Tibial artery (tissue), 4 donors: ENCODE data around the gene COPA.

ENCODE experiments used
- DNase-seq, 2 donors: peaks; one replicate each; pipeline ENCODE4 v3.0.0-alpha.2; 2019
- H3K27ac ChIP-seq, 2 donors: fragments of 200-600 bp; sonication (generic) in 1 of 2; 1 replicate in 1 of 2; 2 replicates in 1 of 2; pipeline ENCODE4 v1.5.1; 2018 to 2019; ENCODE audit warnings: mild to moderate bottlenecking in 1 of 2
- H3K27me3 ChIP-seq, 2 donors: fragments of 200-600 bp; sonication (generic) in 1 of 2; one replicate each; pipeline versions ENCODE4 v1.5.1 to v1.6.0; 2016 to 2019
- H3K36me3 ChIP-seq, 3 donors: fragments of 200-600 bp; sonication (generic) in 2 of 3; one replicate each; pipeline ENCODE4 v1.5.1; 2016 to 2019; ENCODE audit warnings: mild to moderate bottlenecking in 2 of 3
- H3K4me1 ChIP-seq, 4 donors: fragments of 200-600 bp; sonication (generic) in 2 of 4; 1 replicate in 3 of 4; 2 replicates in 1 of 4; pipeline ENCODE4 v1.5.1; 2016 to 2019
- H3K4me3 ChIP-seq, 2 donors: fragments of 200-600 bp; sonication (generic) in 1 of 2; 1 replicate in 1 of 2; 2 replicates in 1 of 2; pipeline ENCODE4 v1.5.1; 2018 to 2019; ENCODE audit warnings: mild to moderate bottlenecking in 2 of 2
- H3K9me3 ChIP-seq, 3 donors: fragments of 200-600 bp; sonication (generic) in 1 of 3; one replicate each; pipeline ENCODE4 v1.5.1; 2016 to 2019
- intact Hi-C: fragments of 100-400 bp; cut with DNase I; formaldehyde crosslinking; loops from one replicate; pipeline ENCODE4 v1.15.0; 2023; ENCODE audit warnings: low total_unique reads
- TF ChIP-seq, protein P1 (sequence below), 2 experiments: fragments of 200-600 bp in 1 of 2; fragments of 450-650 bp in 1 of 2; IDR thresholded peaks; one replicate each; pipeline ENCODE4 v1.5.1; 2017 to 2019; ENCODE audit warnings: antibody characterized with exemption in 2 of 2, mild to moderate bottlenecking in 1 of 2, moderate library complexity in 1 of 2

COPA gene

GRCh38 chr1:160360227-160360695 lies 17.2 kb upstream of the COPA start:
- Histone ChIP-seq H3K9me3 (no peaks in the 10 kb centered on the region), H3K27ac (no peak overlapping the region), H3K4me3 (no peak overlapping the region), H3K36me3 (peaks cover 19 to 55% (median 35%) of the 10 kb centered on the region in 3 donors), H3K4me1 (no peaks in the 10 kb centered on the region), H3K27me3 (no peaks in the 10 kb centered on the region)
- TF ChIP-seq, protein P1, sequence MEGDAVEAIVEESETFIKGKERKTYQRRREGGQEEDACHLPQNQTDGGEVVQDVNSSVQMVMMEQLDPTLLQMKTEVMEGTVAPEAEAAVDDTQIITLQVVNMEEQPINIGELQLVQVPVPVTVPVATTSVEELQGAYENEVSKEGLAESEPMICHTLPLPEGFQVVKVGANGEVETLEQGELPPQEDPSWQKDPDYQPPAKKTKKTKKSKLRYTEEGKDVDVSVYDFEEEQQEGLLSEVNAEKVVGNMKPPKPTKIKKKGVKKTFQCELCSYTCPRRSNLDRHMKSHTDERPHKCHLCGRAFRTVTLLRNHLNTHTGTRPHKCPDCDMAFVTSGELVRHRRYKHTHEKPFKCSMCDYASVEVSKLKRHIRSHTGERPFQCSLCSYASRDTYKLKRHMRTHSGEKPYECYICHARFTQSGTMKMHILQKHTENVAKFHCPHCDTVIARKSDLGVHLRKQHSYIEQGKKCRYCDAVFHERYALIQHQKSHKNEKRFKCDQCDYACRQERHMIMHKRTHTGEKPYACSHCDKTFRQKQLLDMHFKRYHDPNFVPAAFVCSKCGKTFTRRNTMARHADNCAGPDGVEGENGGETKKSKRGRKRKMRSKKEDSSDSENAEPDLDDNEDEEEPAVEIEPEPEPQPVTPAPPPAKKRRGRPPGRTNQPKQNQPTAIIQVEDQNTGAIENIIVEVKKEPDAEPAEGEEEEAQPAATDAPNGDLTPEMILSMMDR (IDR thresholded peaks at IDR 0.05): no peak
- intact Hi-C loops: no loop called here
- no peak for DNase-seq

- intact Hi-C loops: no loop called here
- DNase-seq: no peak
- H3K36me3 ChIP-seq: peaks cover 25 to 61% (median 41%) of the 10 kb centered on the region in 3 donors
- H3K4me1 ChIP-seq: no peaks in the 10 kb centered on the region
- TF ChIP-seq, protein P1 (IDR thresholded peaks at IDR 0.05): no peak
- H3K4me3 ChIP-seq: no peak overlapping the region
- no peaks in the 10 kb centered on the region for H3K9me3 ChIP-seq
- H3K27ac ChIP-seq: no peak overlapping the region
- H3K27me3 ChIP-seq: no peaks in the 10 kb centered on the region
These were observed 16.6 kb upstream of the COPA start for GRCh38 chr1:160359559-160360226.

GRCh38 chr1:160358073-160358472 lies 15.0 kb upstream of the COPA start:
- Histone ChIP-seq H3K4me3 (no peak overlapping the region), H3K9me3 (no peaks in the 10 kb centered on the region), H3K27ac (no peak overlapping the region), H3K36me3 (peaks cover 41 to 77% (median 57%) of the 10 kb centered on the region in 3 donors), H3K4me1 (no peaks in the 10 kb centered on the region), H3K27me3 (no peaks in the 10 kb centered on the region)
- TF ChIP-seq, protein P1 (IDR thresholded peaks at IDR 0.05): no peak
- intact Hi-C loops: no loop called here
- no peak for DNase-seq

DNA sequence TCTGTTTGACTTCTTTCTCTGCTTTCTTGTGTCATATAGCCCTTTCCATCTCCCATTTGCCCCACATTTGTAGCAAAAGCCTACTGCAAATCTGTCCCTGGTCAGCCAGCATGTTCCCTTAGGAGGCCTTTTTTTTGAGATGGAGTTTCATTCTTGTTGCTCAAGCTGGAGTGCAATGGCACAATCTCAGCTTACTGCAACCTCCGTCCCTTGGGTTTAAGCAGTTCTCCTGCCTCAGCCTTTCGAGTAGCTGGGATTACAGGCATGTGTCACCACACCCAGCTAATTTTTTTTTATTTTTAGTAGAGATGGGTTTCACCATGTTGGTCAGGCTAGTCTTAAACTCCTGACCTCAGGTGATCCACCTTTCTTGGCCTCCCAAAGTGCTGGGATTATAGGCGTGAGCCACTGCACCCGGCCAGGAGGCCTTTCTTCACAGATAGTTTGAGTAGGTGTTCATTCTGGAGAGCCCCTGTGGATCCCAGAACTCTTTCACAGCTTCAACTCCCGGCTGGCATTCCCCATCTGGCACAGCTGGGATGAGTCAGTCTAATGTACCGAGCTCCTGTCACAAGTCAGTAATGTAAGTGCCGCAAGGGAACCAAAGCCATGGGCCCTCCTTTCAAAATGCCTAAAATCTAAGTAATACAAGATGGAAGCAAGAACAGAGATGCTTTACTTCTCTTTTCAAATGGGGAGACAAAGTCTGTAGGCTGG lies 14.4 kb upstream of the COPA start:
- no peaks in the 10 kb centered on the region for H3K9me3 ChIP-seq
- no peaks in the 10 kb centered on the region for H3K4me1 ChIP-seq
- peaks cover 48 to 83% (median 63%) of the 10 kb centered on the region in 3 donors for H3K36me3 ChIP-seq
- DNase-seq: no peak
- TF ChIP-seq, protein P1 (IDR thresholded peaks at IDR 0.05): no peak
- no peak overlapping the region for H3K27ac ChIP-seq
- H3K27me3 ChIP-seq: no peaks in the 10 kb centered on the region
- H3K4me3 ChIP-seq: no peak overlapping the region
- intact Hi-C loops: no loop called here

- no peaks in the 10 kb centered on the region for H3K27me3 ChIP-seq
- no peak overlapping the region for H3K27ac ChIP-seq
- H3K4me1 ChIP-seq: no peaks in the 10 kb centered on the region
- H3K36me3 ChIP-seq: peaks cover 75 to 99% (median 93%) of the 10 kb centered on the region in 3 donors
- H3K9me3 ChIP-seq: no peaks in the 10 kb centered on the region
- TF ChIP-seq, protein P1 (IDR thresholded peaks at IDR 0.05): no peak
- intact Hi-C loops: no loop called here
- no peak for DNase-seq
- H3K4me3 ChIP-seq: no peak overlapping the region
These were observed 11.4 kb upstream of the COPA start for GRCh38 chr1:160354388-160354985.
